IPS-18a (cell line): ENCODE measurements around the gene DISP3.

ENCODE experiments used
- H3K27ac ChIP-seq: one replicate; pipeline ENCODE4 v1.5.1; 2013; ENCODE audit warnings: low read length
- H3K27me3 ChIP-seq: one replicate; pipeline ENCODE4 v1.6.1; 2013; ENCODE audit warnings: mild to moderate bottlenecking, low read length; ENCODE audit not compliant: control insufficient read depth, insufficient read depth
- H3K36me3 ChIP-seq: one replicate; pipeline ENCODE4 v1.6.1; 2013; ENCODE audit warnings: low read depth, low read length; ENCODE audit not compliant: control insufficient read depth
- H3K4me1 ChIP-seq: one replicate; pipeline ENCODE4 v1.6.1; 2013; ENCODE audit warnings: low read depth, low read length; ENCODE audit not compliant: control insufficient read depth
- H3K4me3 ChIP-seq: one replicate; pipeline ENCODE4 v1.5.1; 2013; ENCODE audit warnings: low read length
- H3K9ac ChIP-seq: one replicate; pipeline ENCODE4 v1.6.1; 2013; ENCODE audit warnings: mild to moderate bottlenecking, low read length, moderate library complexity
- H3K9me3 ChIP-seq: one replicate; pipeline ENCODE4 v1.6.1; 2013; ENCODE audit warnings: low read depth, low read length; ENCODE audit not compliant: control insufficient read depth

Gene DISP3

DNA sequence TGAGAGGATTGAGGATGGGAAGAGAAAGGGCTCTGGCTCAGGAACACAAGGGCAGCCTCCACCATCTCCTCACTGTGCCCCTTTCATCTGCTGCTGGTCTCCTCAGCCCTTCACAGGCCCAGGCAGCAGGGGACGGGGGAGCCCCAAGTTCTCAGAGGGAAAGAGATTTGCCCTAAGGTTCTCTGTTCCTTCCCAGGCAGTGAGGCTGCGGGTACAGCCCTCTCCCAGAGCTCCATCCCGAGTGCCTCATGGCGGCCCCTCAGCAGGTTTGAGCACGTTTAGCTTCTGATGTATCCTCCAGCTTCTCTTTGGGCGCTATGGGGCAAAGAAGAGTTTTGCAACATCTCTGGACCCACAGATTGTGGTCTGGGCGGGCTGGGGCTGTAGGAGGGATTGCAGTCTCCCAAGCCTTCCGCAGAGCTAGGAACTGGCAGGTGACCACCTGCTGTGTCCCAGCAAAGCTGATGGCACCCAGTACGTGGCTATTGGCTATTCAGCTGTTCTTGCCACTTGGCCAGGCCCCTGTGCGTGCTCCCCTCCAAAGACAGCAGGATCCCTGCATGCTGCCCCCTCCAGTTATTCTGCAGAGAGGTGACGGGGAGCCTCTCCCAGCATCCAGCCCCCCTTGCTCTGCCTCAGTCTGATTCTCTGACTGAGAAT is 10.1 kb downstream of the DISP3 start:
- Histone ChIP-seq H3K9ac (no peak overlapping the region), H3K36me3 (no peaks in the 10 kb centered on the region), H3K4me1 (peaks cover 10% of the 10 kb centered on the region), H3K9me3 (no peaks in the 10 kb centered on the region), H3K27ac (no peak overlapping the region), H3K27me3 (no peaks in the 10 kb centered on the region), H3K4me3 (no peak overlapping the region)

DNA sequence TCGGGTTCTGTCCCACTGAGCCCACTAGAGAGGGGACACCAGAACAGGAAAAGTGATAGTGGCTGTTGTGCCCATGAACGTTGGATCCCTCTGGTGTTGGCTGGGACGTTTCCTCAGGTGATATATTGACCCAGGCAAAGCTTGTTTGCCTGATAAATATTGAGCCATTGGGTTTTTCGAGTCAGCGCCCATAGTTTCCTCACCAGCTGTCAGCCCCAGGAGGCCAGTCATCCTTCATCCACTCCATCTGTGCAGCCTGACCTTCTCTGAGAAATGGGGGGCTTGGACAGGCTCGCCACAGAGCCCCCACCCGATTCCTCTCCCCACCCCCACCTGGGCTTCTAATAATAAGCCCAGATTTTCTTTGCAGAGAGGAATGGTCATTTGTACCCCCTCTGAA is 13.3 kb downstream of the DISP3 start:
- Histone ChIP-seq H3K9me3 (no peaks in the 10 kb centered on the region), H3K36me3 (no peaks in the 10 kb centered on the region), H3K27me3 (no peaks in the 10 kb centered on the region), H3K4me3 (no peak overlapping the region), H3K27ac (no peak overlapping the region), H3K9ac (no peak overlapping the region), H3K4me1 (peaks cover 5% of the 10 kb centered on the region)

DNA sequence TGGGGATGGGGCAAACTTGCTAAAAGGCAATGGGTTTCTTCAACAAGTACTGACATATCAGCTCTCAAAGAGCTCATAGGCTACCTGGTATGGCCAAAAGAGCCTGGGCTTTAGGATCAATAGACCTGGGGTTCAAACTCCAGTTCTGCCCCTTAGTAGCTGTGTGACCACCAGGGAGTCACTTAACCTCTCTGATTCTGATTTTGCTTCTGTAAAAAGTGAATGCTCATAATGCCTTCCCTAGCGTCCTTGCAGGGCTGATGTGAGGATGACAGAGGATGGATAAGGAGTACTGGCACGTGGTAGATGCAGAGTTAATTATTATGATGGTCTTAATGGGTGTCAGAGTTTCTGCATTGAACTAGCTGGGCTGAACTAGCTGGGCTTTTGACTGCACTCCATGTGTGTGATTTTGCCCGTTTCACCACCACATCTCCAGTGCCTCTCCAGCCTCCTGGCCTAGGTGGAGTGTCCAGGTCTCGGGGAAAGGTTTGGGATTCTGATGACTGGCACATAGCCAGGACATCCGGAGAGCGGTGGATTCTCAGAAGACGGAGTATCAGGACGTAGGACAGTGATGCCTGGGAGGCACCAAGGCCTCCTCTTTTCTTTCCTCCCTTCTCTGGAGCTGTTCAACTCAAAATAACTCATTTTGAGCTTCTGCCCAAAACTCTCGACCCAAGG is 15.2 kb downstream of the DISP3 start:
- H3K4me1 ChIP-seq: peaks cover 12% of the 10 kb centered on the region

DNA sequence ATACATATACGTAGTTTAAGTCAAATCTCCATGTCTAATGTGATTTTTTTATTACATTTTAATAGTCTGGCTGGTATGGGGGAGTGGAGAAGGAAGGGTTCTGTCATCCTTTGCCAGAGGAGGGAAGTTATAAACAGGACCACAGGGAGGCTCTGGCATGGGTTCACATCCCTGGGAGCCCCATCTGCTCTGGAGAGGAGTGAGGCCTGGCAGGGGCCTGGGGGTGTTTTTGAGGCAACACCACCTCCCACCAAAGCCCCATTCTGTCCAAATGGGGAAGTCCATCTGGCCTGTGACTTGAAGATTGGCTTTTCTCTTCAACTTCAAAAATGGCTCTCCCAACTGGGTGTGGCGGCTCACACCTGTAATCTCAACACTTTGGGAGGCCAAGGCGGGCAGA is 15.8 kb downstream of the DISP3 start:
- Histone ChIP-seq H3K4me1 (peaks cover 17% of the 10 kb centered on the region), H3K27me3 (no peaks in the 10 kb centered on the region), H3K4me3 (no peak overlapping the region), H3K9ac (no peak overlapping the region), H3K27ac (no peak overlapping the region), H3K36me3 (no peaks in the 10 kb centered on the region), H3K9me3 (no peaks in the 10 kb centered on the region)

More for the DNA sequence above, 15.2 kb downstream of the DISP3 start:
- no peaks in the 10 kb centered on the region for H3K27me3 ChIP-seq
- no peak overlapping the region for H3K4me3 ChIP-seq
- no peak overlapping the region for H3K9ac ChIP-seq
- H3K36me3 ChIP-seq: no peaks in the 10 kb centered on the region
- H3K9me3 ChIP-seq: no peaks in the 10 kb centered on the region
- no peak overlapping the region for H3K27ac ChIP-seq

DNA sequence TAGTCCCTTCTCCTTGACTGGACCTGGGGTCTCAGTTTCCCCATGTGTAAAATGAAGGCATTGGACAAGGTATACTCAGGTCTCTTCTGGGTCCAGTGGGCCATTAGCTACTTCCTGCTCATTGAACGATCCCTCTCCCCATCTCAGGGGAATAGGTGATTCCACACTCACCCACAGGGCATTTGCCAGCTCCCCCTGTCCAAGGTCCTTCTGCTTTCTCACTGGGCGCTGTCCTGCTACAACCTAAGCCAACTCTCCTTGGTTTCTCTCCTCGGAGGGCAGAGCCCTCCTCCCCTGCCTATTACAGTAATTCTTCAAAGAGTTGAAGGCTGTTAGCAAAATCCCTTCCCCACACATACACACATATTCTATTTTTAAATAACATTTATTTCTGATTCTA is 16.6 kb downstream of the DISP3 start:
- peaks cover 26% of the 10 kb centered on the region for H3K4me1 ChIP-seq
- H3K9ac ChIP-seq: no peak overlapping the region
- H3K9me3 ChIP-seq: no peaks in the 10 kb centered on the region
- no peak overlapping the region for H3K27ac ChIP-seq
- no peaks in the 10 kb centered on the region for H3K27me3 ChIP-seq
- no peak overlapping the region for H3K4me3 ChIP-seq
- no peaks in the 10 kb centered on the region for H3K36me3 ChIP-seq

DNA sequence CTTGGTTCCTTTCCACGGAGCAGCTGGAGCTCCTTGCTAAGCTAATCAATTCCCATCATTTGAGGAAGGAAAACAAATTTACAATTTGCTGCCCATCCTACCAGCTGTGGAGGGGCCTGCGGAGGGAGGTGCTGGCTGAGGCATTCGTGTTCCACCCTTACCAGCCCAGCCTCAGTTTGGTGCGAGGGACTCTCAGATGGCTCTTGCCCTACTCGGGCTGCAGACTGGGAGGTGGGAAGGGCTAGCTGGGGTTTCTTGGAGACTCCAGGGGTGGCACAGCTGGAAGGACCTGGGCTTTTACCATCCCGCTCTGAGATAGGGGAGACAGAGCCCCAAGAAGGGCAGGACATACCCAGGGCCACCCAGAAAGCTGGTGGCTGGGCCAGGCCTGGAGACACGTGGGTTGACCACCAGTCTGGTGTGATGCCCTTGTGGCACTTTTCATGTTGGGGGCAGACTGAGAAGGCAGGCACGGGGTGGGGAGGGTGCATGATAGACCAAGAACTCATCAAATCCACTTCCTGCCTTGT is 17.7 kb downstream of the DISP3 start:
- Histone ChIP-seq H3K9me3 (no peaks in the 10 kb centered on the region), H3K36me3 (no peaks in the 10 kb centered on the region), H3K4me3 (no peak overlapping the region), H3K9ac (no peak overlapping the region), H3K4me1 (peaks cover 30% of the 10 kb centered on the region), H3K27ac (no peak overlapping the region), H3K27me3 (no peaks in the 10 kb centered on the region)

DNA sequence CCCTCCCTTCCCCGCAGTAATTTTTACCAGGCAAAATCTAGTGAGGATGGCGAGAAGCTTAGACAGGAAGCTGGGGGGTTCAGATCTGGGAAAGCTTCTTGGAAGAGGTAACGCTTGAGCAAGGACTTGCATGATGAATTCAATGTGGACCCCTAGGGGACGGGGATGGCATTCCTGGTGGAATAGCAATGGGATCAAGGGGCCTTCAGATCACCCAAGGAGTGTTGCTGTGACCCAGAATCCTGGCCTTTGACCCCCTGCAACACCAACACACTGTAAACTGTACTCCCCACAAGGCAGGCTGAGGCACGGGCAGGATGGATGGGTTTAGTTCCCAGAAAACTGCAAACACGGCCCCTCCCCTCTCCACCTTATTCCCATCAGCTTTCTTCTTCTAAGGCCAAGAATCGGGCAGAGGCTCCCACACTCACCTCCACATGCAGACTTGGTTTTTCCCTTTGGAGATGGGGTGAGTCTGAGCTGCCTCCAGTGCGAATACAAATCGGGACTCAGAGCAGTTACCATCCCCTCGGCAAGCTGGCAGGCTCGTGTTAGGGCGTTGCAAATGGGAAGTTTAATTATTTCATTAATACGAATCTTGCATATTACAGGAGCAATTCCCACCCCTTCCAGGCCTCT is 20.1 kb downstream of the DISP3 start:
- H3K27ac ChIP-seq: peak overlapping the region; percentile 12
- no peaks in the 10 kb centered on the region for H3K9me3 ChIP-seq
- peak overlapping the region; percentile 14 for H3K4me3 ChIP-seq
- H3K36me3 ChIP-seq: peaks cover 6% of the 10 kb centered on the region
- H3K4me1 ChIP-seq: peaks cover 30% of the 10 kb centered on the region
- H3K27me3 ChIP-seq: no peaks in the 10 kb centered on the region
- H3K9ac ChIP-seq: peak overlapping the region; percentile 14

DNA sequence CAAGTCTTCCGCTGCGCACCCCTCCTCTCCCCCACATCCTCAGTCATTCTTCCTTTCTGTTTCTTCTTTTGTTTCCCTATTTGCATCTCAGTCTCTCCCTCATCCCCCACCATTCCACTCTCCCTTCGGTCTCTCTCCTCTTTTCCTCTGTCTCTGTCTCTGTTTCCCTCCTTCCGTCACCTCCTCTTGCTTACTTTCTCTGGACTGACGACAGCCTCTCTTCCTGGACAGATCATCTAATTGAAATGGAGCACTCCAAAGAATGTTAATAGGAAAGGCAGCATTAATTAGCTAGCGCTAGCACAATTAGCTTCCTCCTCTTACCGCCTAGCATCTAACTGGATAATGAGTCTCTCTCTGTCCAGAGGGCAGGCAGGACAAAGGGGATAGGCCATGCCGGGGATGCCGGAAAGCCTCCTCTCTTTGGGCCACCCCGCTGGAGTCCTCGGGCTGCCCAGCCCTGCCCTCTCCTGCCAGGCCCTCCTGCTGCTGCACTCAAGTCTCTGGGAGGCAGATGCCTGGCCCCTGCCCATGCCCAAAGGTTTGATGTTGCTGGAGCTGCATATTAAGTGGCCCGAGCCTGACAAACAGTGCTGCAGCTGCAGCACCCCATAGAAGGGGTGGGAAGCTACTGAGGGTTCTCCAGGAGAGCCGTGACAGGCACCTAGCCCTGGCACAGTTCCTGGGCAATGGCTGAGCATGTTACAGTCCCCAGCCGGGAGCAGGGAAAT is 20.8 kb downstream of the DISP3 start:
- no peaks in the 10 kb centered on the region for H3K9me3 ChIP-seq
- peak overlapping the region; percentile 39 for H3K4me3 ChIP-seq
- H3K9ac ChIP-seq: peak overlapping the region; percentile 25
- peaks cover 30% of the 10 kb centered on the region for H3K4me1 ChIP-seq
- H3K27ac ChIP-seq: peak overlapping the region; percentile 37
- H3K27me3 ChIP-seq: no peaks in the 10 kb centered on the region
- H3K36me3 ChIP-seq: peaks cover 12% of the 10 kb centered on the region

DNA sequence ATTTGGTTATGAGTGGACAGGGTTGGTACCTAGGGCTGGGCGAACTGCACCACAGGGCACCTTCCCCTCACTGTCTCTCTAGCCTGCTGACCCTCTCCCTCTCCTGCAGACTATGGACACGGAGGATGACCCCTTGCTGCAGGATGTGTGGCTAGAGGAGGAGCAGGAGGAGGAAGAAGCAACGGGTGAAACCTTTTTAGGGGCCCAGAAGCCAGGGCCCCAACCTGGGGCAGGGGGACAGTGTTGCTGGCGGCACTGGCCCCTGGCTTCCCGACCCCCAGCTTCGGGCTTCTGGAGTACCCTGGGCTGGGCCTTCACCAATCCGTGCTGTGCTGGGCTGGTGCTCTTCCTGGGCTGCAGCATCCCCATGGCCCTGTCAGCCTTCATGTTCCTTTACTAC is 21.9 kb downstream of the DISP3 start:
- peaks cover 7% of the 10 kb centered on the region for H3K9me3 ChIP-seq
- H3K27me3 ChIP-seq: no peaks in the 10 kb centered on the region
- no peak overlapping the region for H3K4me3 ChIP-seq
- peaks cover 18% of the 10 kb centered on the region for H3K36me3 ChIP-seq
- no peak overlapping the region for H3K27ac ChIP-seq
- H3K9ac ChIP-seq: no peak overlapping the region
- H3K4me1 ChIP-seq: peaks cover 30% of the 10 kb centered on the region

DNA sequence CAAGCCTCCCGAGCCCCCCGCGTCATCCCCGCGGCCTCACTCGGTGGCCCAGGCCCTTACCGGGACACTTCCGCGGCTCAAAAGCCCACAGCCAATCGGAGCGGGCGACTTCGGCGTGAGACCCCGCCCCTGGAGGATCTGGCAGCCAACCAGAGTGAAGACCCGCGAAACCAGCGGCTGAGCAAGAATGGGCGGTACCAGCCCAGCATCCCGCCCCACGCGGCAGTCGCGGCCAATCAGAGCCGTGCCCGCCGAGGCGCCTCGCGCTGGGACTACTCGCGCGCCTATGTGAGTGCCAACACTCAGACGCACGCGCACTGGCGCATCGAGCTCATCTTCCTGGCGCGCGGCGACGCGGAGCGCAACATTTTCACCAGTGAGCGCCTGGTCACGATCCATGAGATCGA is 22.5 kb downstream of the DISP3 start:
- H3K4me3 ChIP-seq: no peak overlapping the region
- peaks cover 12% of the 10 kb centered on the region for H3K9me3 ChIP-seq
- H3K27me3 ChIP-seq: no peaks in the 10 kb centered on the region
- no peak overlapping the region for H3K27ac ChIP-seq
- H3K36me3 ChIP-seq: peaks cover 18% of the 10 kb centered on the region
- H3K4me1 ChIP-seq: peaks cover 30% of the 10 kb centered on the region
- no peak overlapping the region for H3K9ac ChIP-seq

DNA sequence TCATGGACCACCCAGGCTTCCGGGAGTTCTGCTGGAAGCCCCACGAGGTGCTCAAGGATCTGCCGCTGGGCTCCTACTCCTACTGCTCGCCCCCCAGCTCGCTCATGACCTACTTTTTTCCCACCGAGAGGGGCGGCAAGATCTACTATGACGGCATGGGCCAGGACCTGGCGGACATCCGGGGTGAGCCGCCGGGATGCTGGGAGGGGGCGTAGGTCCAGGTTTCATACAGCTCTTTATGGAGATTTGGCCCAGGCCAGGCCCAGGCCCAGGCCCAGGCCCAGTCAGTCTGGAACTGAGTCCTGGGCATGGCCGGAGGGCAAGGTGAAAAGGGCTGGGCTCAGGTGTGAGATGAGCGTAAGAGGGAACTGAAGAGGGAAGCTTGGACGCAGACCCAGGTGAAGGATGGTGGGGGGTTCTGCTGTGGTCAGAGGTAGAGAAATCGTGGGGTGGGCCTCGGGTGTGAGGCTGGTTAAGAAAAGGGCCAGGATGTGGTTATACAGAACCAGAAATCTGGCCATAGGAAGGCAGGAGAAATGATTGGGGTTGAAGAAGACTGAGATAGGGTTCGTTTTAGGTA is 23.0 kb downstream of the DISP3 start:
- H3K27ac ChIP-seq: no peak overlapping the region
- no peak overlapping the region for H3K4me3 ChIP-seq
- H3K9ac ChIP-seq: no peak overlapping the region
- H3K36me3 ChIP-seq: peaks cover 22% of the 10 kb centered on the region
- no peaks in the 10 kb centered on the region for H3K27me3 ChIP-seq
- H3K4me1 ChIP-seq: peaks cover 30% of the 10 kb centered on the region
- peaks cover 16% of the 10 kb centered on the region for H3K9me3 ChIP-seq
